GM19467 (cell line): Measurements from ENCODE around the gene MYDGF.

Experiments
- ATAC-seq: cut with Tn5 transposase; IDR thresholded peaks from one replicate; pipeline ENCODE4 v1.9.1; 2021; ENCODE audit warnings: mild to moderate bottlenecking, moderate library complexity; ENCODE audit not compliant: unreplicated experiment

The MYDGF gene

GRCh38 chr19:4678881-4679790, 9.0 kb upstream of the MYDGF start:
- no peak for ATAC-seq

GRCh38 chr19:4676955-4677731, 7.0 kb upstream of the MYDGF start:
- no peak for ATAC-seq

- ATAC-seq, result no peak
These were observed 5.2 kb upstream of the MYDGF start for GRCh38 chr19:4675346-4675745.

GRCh38 chr19:4673726-4674125, 3.6 kb upstream of the MYDGF start:
- no peak for ATAC-seq

GRCh38 chr19:4673216-4673615, 3.1 kb upstream of the MYDGF start:
- no peak for ATAC-seq

GRCh38 chr19:4671185-4671851, 1.2 kb upstream of the MYDGF start:
- ATAC-seq, result no peak

- ATAC-seq, result no peak
These were observed 5.5 kb downstream of the MYDGF start for GRCh38 chr19:4664642-4665041.

- ATAC-seq, result no peak
These were observed 7.3 kb downstream of the MYDGF start for GRCh38 chr19:4662812-4663211.

- no peak for ATAC-seq
These were observed 8.0 kb downstream of the MYDGF start for GRCh38 chr19:4662020-4662695.

- ATAC-seq, result no peak
These were observed 9.1 kb downstream of the MYDGF start for GRCh38 chr19:4660993-4661392.

GRCh38 chr19:4660181-4660791, 9.9 kb downstream of the MYDGF start:
- no peak for ATAC-seq

- no peak for ATAC-seq
These were observed 12.3 kb downstream of the MYDGF start for GRCh38 chr19:4657835-4658234.

GRCh38 chr19:4657262-4657661, 12.9 kb downstream of the MYDGF start:
- ATAC-seq, result no peak

- ATAC-seq, result no peak
These were observed 14.0 kb downstream of the MYDGF start for GRCh38 chr19:4656102-4656501.

- no peak for ATAC-seq
These were observed 15.4 kb downstream of the MYDGF start for GRCh38 chr19:4654437-4655361.

GRCh38 chr19:4653793-4654436, 16.2 kb downstream of the MYDGF start:
- ATAC-seq, result no peak

- no peak for ATAC-seq
These were observed 18.1 kb downstream of the MYDGF start for GRCh38 chr19:4652075-4652474.

- ATAC-seq, result no peak
These were observed 20.0 kb downstream of the MYDGF start for GRCh38 chr19:4650159-4650558.
